Fibroblast of gingiva (primary cell): ENCODE data around the gene COG7.
"Not testable (repeated sequence)": the region's sequence is repeated elsewhere in the genome, so short reads cannot be mapped to it uniquely, and the experiment has no call there.

Experiments used
- DNase-seq: peaks from one replicate; pipeline ENCODE4 v3.0.0-alpha.2; 2011; ENCODE audit warnings: low read depth

Gene COG7

DNA sequence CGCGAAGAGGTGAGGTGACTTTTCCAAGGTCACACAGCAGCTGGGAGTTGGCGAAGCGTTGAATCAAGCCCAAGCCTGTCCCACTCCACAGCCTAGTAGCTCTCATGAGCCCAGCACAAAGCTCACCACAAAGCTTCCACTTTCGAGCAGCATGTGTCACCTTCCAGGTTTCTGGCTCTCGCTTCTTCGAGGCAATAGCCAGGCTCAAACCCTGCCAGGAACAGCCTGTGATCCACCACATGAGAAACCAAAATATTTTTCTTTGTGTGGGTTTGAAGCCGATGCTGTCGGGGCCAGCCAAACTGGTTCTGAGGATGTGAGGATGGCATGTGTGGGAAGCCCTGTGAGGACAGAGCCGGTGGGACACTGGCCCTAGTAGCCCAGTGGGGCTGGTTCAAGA, 68.1 kb downstream of the COG7 start:
- DNase-seq, result no peak

DNA sequence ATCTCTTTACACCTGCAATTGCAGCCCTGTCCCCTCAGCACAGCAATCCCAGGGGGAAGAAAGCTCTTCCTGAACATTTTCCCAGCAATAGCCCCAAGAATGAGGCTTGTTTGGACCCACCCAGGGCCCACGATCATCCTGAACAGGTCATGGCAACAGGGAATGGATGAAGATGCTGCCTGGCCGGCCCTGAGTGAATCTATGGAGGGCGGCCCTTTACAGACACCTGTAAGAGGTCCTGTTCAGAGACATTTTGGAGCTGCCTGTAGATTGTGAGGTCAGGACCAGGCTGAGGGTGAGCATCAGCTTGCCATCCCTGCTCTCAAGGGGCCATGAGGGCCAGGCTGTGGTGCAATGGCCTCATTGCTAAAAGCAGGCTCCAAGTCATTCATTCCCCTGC, 69.1 kb downstream of the COG7 start:
- DNase-seq, result no peak

DNA sequence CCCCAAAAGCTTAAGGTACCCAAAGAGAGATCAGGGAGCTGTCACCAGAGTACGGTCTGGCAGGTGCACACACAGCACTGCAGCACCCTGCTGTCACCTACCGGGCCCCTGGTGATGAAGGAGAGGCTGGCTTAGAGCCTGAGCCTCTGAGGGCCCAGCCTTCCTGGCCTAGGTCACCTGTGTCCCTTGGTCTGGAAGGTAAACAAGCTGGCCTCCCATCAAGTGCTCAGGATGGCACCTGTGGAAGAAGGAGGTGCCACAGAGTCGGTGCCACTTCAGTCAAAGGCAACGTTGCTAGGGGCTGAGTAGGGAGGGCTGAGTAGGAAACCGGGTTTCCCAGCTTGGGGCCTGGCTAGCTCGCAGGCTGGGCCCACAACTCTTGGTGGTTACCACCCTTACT, 70.7 kb downstream of the COG7 start:
- no peak for DNase-seq

DNA sequence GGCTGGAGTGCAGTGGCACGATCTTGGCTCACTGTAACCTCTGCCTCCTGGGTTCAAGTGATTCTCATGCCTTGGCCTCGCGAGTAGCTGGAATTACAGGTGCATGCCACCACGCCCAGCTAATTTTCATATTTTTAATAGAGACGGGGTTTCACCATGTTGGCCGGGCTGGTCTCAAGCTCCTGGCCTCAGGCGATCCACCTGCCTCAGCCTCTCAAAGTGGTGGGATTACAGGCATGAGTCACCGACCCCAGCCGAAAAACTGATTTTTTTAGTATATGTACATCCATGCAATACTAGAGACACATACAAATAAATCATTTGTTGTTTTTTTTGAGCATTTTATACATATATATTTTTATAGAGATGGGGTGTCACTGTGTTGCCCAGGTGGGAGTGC, 71.3 kb downstream of the COG7 start:
- DNase-seq, result not testable (repeated sequence)

DNA sequence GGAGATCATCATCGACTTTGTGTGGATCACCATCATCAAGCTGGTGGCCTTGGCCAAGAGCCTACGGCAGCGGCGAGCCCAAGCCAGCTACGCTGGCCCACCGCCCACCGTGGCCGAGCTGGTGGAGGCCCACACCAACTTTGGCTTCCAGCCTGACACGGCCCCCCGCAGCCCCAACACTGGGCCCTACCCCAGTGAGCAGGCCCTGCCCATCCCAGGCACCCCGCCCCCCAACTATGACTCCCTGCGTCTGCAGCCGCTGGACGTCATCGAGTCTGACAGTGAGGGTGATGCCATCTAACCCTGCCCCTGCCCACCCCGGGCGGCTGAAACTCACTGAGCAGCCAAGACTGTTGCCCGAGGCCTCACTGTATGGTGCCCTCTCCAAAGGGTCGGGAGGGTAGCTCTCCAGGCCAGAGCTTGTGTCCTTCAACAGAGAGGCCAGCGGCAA, 72.5 kb downstream of the COG7 start:
- DNase-seq, result no peak

DNA sequence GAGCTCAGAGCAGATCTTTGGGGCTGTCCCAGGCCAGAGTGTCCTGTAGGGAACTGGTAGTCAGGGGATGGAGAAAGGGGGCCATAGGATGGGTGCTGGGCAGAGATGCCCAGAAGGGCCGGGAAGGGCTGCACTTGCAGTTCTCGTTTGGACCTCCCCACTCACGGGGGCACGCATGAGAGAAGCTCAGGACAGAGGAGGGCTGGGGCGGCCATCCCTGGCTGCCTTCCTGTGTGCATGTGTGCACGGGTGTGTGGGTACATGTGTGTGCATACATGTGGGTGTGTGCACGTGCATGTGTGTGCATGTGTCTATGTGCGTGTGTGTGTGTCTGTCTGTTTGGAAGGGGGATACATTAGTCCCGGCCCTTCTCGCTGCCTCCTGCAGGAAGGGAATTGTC, 73.3 kb downstream of the COG7 start:
- no peak for DNase-seq

DNA sequence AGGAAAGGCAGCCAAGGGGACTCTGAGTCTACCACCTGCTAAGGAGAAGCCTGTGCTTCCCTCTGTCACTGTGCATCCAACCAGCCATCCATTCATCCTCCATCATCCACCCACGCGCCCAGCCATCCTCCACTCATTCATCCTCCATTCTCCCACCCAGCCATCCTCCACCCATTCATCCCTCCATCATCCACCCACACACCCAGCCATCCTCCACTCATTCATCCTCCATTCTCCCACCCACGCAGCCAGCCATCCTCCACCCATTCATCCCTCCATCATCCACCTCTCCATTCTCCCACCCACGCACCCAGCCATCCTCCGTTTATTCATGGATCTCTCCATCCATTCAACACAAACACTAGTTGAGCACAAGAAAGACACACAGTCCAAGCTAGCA, 74.1 kb downstream of the COG7 start:
- DNase-seq, result no peak

DNA sequence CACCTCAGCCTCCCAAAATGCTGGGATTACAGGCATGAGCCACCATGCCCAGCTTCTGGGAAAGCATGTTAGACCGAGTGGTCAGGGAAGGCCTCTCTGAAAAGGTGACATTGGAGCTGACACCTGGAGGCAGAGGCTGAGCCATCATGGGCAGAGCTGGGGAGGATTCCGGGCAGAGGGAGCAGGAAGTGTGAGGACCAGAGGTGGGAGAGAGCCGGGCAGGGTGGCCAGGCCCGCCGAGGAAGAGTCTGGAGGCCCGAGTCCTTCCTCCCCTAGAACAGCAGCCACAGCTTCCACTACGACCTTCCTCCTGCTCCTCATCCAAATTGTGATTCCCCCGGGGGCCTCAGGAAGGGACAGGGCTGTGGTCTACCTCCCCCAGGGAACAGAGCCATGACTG, 74.7 kb downstream of the COG7 start:
- DNase-seq, result no peak

DNA sequence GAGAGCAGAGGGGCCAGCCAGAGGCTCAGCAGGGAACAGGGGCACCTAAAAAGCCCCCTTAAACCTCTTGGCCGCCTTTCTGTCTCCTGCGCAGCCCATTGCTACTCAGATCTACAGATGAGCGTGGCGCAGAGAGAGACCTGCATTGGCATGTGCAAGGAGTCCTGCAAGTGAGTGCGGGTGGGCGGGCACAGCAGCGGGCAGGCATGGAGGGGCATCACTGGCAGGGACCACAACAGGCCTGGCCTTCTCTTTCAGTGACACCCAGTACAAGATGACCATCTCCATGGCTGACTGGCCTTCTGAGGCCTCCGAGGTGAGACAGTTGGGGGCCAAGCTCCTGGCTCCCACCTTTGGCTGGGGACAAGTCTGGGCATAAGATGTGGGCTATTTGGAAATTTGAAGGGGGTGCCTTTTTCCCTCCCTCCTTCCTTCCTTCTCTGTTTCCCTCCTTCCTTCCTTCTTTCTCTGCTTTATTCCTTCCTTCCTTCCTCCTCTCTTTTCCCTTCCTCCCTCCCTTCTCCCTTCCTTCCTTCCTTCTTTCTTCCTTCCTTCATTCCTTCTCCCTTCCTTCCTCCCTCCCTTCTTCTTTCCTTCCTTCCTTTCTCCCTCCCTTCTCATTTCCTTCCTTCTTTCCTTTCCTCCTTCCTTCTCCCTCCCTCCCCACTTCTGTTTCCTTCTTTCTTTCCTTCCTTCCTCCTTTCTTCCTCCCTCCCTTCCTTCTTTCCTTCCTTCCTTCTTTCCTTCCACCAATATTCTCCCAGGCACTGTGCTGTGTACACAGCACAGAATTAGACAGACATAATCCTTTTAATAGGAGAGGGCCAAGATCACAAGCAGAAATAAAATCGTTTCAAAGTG, 75.7 kb downstream of the COG7 start:
- DNase-seq, result no peak

DNA sequence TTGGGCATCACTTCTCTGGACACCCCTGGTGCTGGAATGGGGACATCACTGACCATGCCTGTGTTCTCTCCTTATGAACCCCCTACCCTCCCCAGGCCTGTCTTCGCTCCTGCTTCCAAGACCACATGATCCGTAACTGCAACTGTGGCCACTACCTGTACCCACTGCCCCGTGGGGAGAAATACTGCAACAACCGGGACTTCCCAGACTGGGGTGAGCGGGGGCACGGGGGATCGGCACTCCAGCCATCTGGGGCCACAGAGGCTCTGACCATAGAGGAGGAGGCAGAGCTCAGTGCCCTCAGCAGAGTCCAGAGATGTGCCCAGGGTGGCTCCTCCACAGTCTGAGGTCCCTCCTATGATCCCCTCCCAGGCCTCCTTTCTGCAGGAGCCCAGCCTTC, 77.3 kb downstream of the COG7 start:
- DNase-seq, result no peak

DNA sequence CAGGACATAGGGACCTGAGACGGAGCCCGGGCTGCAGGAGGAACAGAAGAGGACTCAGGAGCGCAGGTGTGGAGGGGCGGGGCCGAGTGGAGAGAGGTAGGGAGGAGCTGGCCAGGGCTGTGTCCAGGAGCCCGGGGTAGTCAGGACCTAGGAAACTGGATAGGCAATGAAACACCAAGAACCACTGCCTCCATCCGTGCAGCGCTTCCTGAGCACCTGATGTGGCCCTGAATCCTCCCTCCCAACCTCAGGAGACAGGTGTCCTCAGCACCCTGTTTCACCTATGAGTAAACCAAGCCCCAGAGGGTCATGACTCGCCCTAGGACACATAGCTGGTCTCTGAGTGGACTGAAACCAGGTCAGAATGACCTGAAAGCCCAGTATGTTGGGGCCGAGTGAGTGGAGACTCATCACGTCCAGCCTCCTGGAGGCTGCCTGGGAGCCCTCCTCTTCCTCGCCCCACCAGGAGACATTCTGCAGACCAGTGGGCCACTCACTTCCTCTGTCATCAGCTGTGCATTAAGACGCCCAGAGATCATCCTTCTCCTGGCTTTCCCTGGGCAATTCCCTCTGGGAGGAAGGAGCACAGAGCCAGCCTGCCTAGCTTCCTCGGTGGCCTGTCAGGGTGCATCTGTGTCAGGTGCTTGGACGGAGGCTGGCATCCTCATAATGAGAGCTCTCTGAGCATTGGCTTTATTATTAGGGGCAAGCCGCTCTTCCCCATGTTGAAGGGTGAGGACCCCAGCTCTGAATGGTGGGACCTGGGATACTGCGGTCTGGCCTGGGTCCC, 78.1 kb downstream of the COG7 start:
- no peak for DNase-seq

DNA sequence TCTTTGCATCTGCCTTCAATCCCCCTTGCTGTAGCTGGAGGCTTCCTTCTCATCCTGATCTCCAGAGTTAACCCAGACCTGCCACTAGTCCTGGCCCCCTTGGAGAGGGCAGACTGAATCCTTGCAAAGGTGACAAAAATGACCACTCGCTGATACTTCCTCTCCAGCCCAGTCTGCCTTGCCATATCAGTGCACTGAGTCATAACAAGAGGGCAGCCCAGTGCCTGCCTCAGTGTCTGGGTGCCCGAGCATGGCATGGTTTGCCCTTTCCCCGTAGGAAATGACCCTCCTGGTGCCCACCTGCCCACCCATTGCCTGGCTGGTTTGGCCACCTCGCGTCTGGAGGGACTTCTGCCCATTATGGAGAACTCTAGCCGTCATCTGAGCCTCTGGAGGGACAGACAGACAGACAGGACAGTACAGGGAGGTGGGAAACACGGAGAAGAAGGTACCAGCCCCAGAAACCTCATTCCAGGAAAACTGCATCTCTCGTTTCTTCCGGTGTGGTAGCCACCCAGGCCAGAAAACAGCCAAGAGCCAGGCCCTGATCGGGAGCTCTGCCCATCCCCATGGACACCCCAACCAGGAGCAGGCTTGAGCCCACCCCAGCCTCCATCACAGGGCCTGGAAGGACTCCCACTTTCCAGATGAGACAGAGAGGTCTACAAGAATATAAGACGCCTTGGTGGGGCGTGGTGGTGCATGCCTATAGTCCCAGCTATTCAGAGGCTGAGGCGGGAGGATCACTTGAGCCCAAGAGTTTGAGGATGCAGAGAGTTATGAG, 79.4 kb downstream of the COG7 start:
- DNase-seq, result no peak

DNA sequence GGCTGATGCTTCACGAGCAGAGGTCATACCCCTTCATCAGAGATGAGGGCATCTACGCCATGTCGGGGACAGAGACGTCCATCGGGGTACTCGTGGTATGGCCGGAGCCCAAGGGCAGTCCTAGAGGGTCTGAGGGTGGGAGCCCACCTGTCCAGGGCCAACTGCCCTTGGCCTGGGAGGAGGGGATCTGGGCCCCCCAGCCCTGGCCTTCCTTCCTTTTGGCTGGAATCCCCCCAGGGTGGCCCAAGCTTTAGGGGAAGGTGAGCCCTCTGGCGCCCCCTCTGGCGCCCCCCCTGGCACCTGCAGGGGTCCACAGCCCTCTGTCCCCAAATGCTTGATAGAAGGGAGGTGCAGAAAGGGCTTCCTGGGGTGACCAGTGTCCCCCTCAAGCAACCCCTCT, 81.6 kb downstream of the COG7 start:
- no peak for DNase-seq

DNA sequence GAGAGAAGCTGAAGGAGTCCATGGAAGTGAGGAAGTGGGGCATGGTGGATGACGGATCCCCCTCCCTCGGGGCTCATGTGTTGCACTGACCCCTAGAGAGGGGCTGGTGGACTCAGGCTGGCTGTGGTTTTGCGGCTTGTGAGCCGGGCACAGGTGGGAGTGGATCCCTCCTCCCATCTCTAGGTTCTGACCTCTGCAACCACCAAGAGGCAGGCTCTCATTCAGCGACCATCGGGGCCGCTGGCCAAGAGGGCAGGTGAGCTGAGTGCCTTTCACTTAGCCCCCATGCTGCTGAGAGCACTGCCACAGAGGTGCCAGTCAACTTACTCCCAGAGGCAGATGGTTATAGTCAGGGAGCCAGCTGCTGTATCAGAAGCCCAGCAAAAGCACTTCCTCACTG, 83.6 kb downstream of the COG7 start:
- no peak for DNase-seq

DNA sequence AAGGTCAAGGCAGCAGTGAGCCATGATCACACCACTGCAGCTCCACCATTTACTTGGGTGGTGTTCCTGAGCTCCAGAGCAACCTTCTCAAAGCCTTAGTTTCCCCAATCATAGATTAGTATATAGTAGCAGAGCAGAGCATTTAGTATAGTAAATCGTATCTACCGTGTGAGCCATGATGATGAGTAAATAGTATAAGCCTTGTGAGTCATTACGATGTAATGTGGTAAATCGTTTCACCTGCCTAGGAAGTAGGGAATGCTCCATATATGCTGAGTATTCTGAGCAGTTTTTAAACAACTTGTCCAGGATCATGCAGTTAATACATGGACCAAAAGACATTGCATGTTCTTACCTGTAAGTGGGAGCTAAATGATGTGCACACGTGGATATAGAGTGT, 84.5 kb downstream of the COG7 start:
- no peak for DNase-seq

DNA sequence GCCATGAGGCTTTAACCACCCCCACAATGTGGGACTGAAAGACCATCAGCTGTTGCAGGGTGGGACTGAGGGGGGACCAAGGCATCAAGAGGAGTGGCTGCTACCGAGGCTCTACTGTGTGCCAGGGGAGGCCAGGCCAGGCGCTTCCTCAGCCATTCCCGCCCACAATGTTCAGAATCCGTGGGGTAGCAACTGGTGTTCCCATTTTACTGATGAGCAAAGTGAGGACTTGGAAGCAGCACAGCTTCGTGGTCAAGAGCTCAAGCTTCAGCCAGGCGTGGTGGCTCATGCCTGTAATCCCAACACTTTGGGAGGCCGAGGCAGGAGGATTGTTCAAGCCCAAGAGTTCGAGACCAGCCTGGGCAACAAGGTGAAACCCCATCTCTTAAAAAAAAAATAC, 85.0 kb downstream of the COG7 start:
- DNase-seq, result no peak

DNA sequence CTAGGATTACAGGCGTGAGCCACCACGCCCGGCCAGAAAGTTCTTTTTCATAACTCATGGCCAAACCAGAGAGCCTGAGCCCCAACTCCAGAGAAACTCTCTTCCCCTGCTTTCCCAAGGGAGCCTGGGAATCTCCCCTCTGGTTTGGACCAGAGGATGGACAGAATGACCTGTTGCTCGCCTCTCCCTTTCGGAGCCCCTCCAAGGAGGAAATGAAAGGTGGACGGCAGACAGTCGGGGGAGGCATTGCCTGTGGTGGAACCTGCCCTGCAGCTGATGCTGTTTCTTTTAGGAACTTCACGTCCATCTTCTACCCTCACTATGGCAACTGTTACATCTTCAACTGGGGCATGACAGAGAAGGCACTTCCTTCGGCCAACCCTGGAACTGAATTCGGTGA, 85.4 kb downstream of the COG7 start:
- DNase-seq, result no peak

DNA sequence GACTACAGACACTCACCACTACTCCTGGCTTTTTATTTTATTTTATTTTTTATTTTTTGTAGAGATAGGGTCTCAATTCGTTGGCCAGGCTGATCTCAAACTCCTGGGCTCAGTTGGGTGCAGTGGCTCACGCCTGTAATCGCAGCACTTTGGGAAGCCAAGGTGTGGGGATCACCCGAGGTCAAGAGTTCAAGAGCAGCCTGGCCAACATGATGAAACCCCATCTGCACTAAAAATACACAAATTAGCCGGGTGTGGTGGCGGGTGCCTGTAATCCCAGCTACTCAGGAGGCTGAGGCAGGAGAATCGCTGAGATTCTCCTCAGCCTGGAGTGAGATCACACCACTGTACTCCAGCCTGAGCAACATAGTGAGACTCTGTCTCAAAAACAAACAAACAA, 86.6 kb downstream of the COG7 start:
- DNase-seq, result not testable (repeated sequence)

DNA sequence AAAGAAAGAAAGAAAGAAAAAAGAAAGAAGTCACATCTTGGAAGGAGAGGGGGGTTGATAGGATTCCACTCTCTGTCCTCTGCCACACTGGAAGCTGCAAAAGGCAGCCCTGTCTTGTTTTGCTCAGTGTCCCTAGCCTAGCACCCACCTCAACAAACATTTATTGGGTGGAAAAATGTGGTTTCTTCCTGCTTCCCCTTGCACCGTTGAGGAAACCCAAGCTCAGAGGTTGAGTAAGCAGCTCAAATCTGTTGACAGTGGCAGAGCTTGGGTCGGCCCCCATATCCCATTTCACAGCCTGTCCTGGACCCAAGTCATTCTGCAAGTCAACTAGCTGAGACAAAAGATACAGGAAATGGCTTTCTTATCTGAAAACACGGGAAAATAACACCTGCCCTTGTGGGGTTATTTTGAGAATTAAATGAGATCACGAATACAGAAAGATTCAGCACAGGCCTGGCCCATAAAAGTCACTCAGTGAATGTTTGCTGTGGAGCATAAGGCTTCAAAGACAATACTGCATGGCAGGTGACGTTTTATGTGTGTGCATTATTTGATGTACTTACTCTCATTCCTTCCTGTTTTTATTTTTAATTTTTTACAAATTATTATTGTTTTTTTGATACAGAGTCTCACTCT, 87.3 kb downstream of the COG7 start:
- peak; percentile 29 for DNase-seq

DNA sequence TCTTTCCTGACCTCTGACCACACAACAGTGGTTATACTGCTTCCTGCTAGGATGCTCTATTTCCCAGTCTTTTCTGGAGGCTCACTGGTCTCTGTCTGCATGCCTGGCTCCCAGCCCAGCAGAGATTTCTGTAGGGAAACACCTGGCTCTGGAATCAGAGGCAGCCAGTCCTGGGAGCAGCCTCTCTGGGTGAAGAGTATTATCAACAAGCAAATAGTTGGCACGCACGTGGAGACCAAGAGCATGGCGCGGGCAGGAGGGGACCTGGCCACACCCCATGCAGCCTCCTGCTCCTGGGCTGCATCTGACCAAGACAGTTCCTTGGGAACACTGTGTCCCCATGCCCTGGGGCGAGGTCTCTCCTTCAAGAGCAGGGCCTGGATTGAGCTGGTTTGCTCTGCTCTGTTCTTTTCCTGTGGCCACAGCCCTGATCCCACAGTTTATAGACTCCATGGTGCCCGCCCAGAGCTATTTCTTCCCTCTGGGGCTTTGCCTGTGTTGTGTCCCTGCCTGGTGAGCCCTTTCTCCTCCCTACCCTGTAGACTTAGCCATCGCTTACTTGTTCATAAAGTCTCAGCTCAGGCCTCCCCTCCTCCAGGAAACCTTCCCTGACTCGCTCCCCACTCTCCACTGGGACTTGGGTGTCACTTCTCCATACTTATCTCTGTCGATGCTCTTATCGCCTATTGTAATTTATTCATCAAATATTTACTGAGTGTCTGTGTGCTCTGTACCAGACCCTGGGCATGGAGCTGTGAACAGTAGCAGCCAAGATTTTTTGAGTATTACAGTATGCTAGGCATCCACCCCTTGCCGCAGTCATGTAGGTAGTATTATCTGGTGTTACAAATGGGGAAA, 90.3 kb downstream of the COG7 start:
- no peak for DNase-seq

DNA sequence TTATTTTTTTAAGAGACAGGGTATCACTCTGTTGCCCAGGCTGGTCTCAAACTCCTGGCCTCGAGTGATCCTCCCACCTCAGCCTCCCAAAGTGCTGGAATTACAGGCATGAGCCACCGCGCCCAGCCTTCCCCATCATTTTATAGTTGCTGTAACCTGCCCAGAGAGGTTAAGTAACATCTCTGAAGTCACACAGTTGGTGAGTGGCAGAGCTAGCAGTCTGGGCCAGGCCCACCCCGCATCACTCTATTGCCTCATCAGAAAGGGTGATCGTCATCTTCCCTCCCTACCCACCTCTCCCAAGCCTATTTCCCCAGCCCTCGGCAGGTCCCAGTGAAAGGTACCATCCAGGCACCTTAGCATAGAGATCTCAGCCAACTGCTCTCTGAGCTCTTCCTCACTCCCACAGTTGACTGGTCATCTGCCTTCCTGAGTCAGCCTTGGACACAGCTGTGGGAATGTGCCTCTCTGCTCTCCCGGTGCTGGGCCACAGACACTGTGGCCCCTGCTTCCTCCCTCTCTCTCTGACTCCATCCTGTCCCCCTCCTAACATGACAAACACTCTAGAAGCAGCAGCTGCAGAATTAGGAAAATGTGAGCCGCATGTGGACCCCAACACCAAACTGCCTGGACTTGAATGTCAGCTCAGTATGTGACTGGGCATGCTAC, 93.8 kb downstream of the COG7 start:
- no peak for DNase-seq
